OCI-LY1 (cell line): ENCODE measurements around the gene MUC13.

Source experiments
- H2AFZ ChIP-seq: fragments of 200-600 bp; sonication (generic), shearing (Covaris generic); 2 replicates; pipeline ENCODE4 v1.6.0; 2014; ENCODE audit warnings: antibody characterized with exemption, mild to moderate bottlenecking, low read length
- H3F3A ChIP-seq: fragments of 200-600 bp; sonication (generic), shearing (Covaris generic); 2 replicates; pipeline ENCODE4 v1.6.0; 2014; ENCODE audit warnings: mild to moderate bottlenecking, antibody characterized with exemption, low read length, moderate library complexity; ENCODE audit not compliant: insufficient read depth
- H3K27ac ChIP-seq: fragments of 200-600 bp; sonication (generic); 2 replicates; pipeline ENCODE4 v1.5.1; 2014; ENCODE audit warnings: low read length, mixed run types, mild to moderate bottlenecking, low read depth; ENCODE audit not compliant: poor library complexity, severe bottlenecking
- H3K27me3 ChIP-seq: fragments of 200-600 bp; sonication (generic); 2 replicates; pipeline ENCODE4 v1.6.0; 2014; ENCODE audit warnings: antibody characterized with exemption, mild to moderate bottlenecking, low read length, moderate library complexity; ENCODE audit not compliant: insufficient read depth
- H3K36me3 ChIP-seq: fragments of 200-600 bp; sonication (generic); 2 replicates; pipeline ENCODE4 v1.6.1; 2014; ENCODE audit warnings: mild to moderate bottlenecking, antibody characterized with exemption, low read length, moderate library complexity, mixed read lengths; ENCODE audit not compliant: insufficient read depth
- H3K4me1 ChIP-seq: fragments of 200-600 bp; sonication (generic); 2 replicates; pipeline ENCODE4 v1.5.1; 2014; ENCODE audit warnings: mild to moderate bottlenecking, low read length, moderate library complexity; ENCODE audit not compliant: insufficient read depth, severe bottlenecking
- H3K4me2 ChIP-seq: fragments of 200-600 bp; sonication (generic), shearing (Covaris generic); 2 replicates; pipeline ENCODE4 v1.6.1; 2014; ENCODE audit warnings: low read length
- H3K4me3 ChIP-seq: fragments of 200-600 bp; sonication (generic); 2 replicates; pipeline ENCODE4 v1.5.1; 2014; ENCODE audit warnings: low read length, low read depth, mild to moderate bottlenecking, mixed read lengths; ENCODE audit not compliant: poor library complexity, severe bottlenecking
- H3K79me2 ChIP-seq: fragments of 200-600 bp; shearing (Covaris generic); 2 replicates; pipeline ENCODE4 v1.6.1; 2016; ENCODE audit warnings: mixed run types, low read length, mixed read lengths; ENCODE audit not compliant: insufficient read depth
- H3K9ac ChIP-seq: fragments of 200-600 bp; sonication (generic), shearing (Covaris generic); 2 replicates; pipeline ENCODE4 v1.6.1; 2014; ENCODE audit warnings: mild to moderate bottlenecking, low read length, mixed read lengths
- H3K9me2 ChIP-seq: fragments of 200-600 bp; sonication (generic), shearing (Covaris generic); 2 replicates; pipeline ENCODE4 v1.6.1; 2014; ENCODE audit warnings: low read depth, mild to moderate bottlenecking, low read length, mixed read lengths
- H3K9me3 ChIP-seq: fragments of 200-600 bp; shearing (Covaris generic); 2 replicates; pipeline ENCODE4 v1.6.1; 2014; ENCODE audit warnings: low read length, mixed read lengths
- H4K20me1 ChIP-seq: fragments of 200-600 bp; sonication (generic), shearing (Covaris generic); 2 replicates; pipeline ENCODE4 v1.6.0; 2016; ENCODE audit warnings: mild to moderate bottlenecking, low read length; ENCODE audit not compliant: insufficient read depth
- EZH2 ChIP-seq: fragments of 200-600 bp; sonication (generic), shearing (Covaris generic); IDR thresholded peaks from 2 replicates; pipeline ENCODE4 v1.8.0; 2017; ENCODE audit warnings: borderline replicate concordance, mixed run types, mild to moderate bottlenecking, antibody characterized with exemption, low read length, moderate library complexity, mixed read lengths
- TF ChIP-seq, protein P1 (sequence below): fragments of 200-600 bp; sonication (generic), shearing (Covaris generic); IDR thresholded peaks from 2 replicates; pipeline ENCODE4 v1.5.1; 2017; ENCODE audit warnings: mild to moderate bottlenecking, antibody characterized with exemption, low read length, moderate library complexity, mixed read lengths

Gene MUC13

DNA sequence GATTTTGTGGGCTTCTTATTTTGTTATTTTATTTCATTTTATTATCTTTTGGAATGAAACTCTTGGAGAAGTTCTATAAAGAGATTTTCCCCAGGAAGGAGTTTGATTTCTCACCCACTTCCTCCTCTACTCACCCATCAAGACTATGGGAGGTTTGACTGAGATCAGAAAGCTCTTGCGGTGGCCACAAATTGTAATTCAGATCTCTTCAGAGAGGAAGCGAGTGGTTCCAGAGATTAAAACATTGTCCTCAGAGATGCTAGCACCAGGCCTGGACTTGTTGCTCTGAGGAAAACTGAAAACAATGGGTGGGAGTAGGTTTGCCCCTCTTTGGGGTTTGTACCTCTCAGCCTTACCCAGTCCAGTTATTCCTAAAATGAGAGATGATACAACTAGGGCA, 8.1 kb upstream of the MUC13 start:
- Histone ChIP-seq H3K4me3 (no peak overlapping the region), H3K9ac (no peak overlapping the region), H3F3A (no peaks in the 10 kb centered on the region), H3K4me2 (no peak overlapping the region), H3K36me3 (no peaks in the 10 kb centered on the region), H2AFZ (no peak overlapping the region), H3K4me1 (no peaks in the 10 kb centered on the region), H3K9me3 (no peaks in the 10 kb centered on the region), H3K9me2 (no peaks in the 10 kb centered on the region), H3K27ac (no peak overlapping the region), H3K79me2 (no peaks in the 10 kb centered on the region), H4K20me1 (no peaks in the 10 kb centered on the region), H3K27me3 (no peaks in the 10 kb centered on the region)
- no peak for TF ChIP-seq EZH2
- TF ChIP-seq, protein P1, sequence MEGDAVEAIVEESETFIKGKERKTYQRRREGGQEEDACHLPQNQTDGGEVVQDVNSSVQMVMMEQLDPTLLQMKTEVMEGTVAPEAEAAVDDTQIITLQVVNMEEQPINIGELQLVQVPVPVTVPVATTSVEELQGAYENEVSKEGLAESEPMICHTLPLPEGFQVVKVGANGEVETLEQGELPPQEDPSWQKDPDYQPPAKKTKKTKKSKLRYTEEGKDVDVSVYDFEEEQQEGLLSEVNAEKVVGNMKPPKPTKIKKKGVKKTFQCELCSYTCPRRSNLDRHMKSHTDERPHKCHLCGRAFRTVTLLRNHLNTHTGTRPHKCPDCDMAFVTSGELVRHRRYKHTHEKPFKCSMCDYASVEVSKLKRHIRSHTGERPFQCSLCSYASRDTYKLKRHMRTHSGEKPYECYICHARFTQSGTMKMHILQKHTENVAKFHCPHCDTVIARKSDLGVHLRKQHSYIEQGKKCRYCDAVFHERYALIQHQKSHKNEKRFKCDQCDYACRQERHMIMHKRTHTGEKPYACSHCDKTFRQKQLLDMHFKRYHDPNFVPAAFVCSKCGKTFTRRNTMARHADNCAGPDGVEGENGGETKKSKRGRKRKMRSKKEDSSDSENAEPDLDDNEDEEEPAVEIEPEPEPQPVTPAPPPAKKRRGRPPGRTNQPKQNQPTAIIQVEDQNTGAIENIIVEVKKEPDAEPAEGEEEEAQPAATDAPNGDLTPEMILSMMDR: no peak

DNA sequence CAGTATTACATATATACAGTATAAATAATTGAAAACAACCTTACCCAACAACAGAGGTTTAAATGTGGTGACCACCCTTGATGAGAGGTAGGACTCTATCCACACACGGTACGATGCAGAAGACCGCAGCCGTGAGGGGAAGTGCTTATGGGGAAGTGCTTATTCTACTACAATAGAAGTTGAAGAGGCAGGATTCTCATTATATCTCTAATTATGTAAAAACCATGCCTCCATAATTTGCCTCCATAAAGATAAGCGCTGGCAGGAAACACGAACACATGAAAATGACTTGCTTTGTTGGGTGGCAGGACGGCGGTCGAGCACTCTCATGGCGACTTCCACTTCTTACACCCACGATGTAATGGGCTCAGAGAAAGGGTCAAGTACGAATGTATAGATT, 7.2 kb upstream of the MUC13 start:
- H3K79me2 ChIP-seq: no peaks in the 10 kb centered on the region
- H3F3A ChIP-seq: no peaks in the 10 kb centered on the region
- H3K9ac ChIP-seq: no peak overlapping the region
- TF ChIP-seq EZH2: no peak
- TF ChIP-seq, protein P1: no peak
- no peak overlapping the region for H3K4me3 ChIP-seq
- H3K27ac ChIP-seq: no peak overlapping the region
- H2AFZ ChIP-seq: no peak overlapping the region
- H3K9me2 ChIP-seq: no peaks in the 10 kb centered on the region
- no peaks in the 10 kb centered on the region for H3K4me1 ChIP-seq
- H4K20me1 ChIP-seq: no peaks in the 10 kb centered on the region
- no peaks in the 10 kb centered on the region for H3K36me3 ChIP-seq
- no peaks in the 10 kb centered on the region for H3K9me3 ChIP-seq
- no peak overlapping the region for H3K4me2 ChIP-seq
- H3K27me3 ChIP-seq: no peaks in the 10 kb centered on the region

DNA sequence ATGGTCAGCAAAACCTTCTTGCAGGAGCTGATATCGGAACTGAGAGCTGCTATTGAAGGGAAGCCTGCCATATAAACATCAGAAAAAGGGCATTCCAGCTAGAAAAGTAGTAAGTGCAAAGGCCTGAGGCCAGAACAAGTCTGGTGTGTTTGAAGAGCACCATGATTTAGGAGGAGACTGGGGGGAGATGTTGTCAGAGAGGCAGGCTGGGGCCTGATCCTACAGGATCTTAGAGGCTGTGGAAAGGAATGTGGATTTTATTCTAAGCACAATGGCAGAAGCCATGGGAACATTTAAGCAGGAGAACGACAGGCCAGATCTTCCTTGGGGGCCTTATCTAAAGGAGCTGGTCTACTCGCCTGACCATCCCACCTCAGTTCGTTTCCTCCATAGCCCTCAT, 5.1 kb upstream of the MUC13 start:
- H3K36me3 ChIP-seq: no peaks in the 10 kb centered on the region
- H3K9ac ChIP-seq: no peak overlapping the region
- H3K79me2 ChIP-seq: no peaks in the 10 kb centered on the region
- TF ChIP-seq, protein P1: no peak
- TF ChIP-seq EZH2: no peak
- H3F3A ChIP-seq: no peaks in the 10 kb centered on the region
- no peaks in the 10 kb centered on the region for H3K9me2 ChIP-seq
- no peak overlapping the region for H3K27ac ChIP-seq
- H3K27me3 ChIP-seq: no peaks in the 10 kb centered on the region
- H3K4me2 ChIP-seq: no peak overlapping the region
- H3K4me3 ChIP-seq: no peak overlapping the region
- H4K20me1 ChIP-seq: no peaks in the 10 kb centered on the region
- no peaks in the 10 kb centered on the region for H3K9me3 ChIP-seq
- H2AFZ ChIP-seq: no peak overlapping the region
- H3K4me1 ChIP-seq: no peaks in the 10 kb centered on the region
